IMR-90 (cell line): Measurements from ENCODE around the gene CAPN9. TPM values are rescaled to one million over a fixed set of nuclear protein-coding genes. Genes with fewer than 3 reads are reported as not detected.

Source experiments
- ATAC-seq: fragments of 200-7000 bp; cut with Tn5 transposase; 2 replicates; pipeline ENCODE4 v1.9.1; 2020; ENCODE audit warnings: low read depth, mild to moderate bottlenecking, moderate library complexity
- BruUV-seq: library from RNA; stranded (reverse); fragments of 400-500 nt; replicated peaks from 2 replicates; lab custom pipeline; 2021; lab: Mats Ljungman, UMichigan
- CTCF ChIA-PET: fragments of 300-600 bp; formaldehyde crosslinking; extraction: SDS; loops from one replicate; lab custom pipeline; 2021; ENCODE audit warnings: antibody characterized with exemption; lab: Yijun Ruan, JAX
- POLR2A ChIA-PET: fragments of 300-600 bp; sonication (Branson Sonifier 250); formaldehyde crosslinking; loops from one replicate; lab custom pipeline; 2022; ENCODE audit warnings: antibody characterized with exemption; ENCODE audit not compliant: unreplicated experiment; lab: Charles Lee
- DNase-seq: peaks from one replicate; pipeline ENCODE4 v3.0.0; 2013
- H2AFZ ChIP-seq: replicated peaks from 2 replicates; pipeline ENCODE3; 2013; ENCODE audit warnings: low read length, mild to moderate bottlenecking; ENCODE audit not compliant: poor library complexity
- H2AK5ac ChIP-seq: 2 replicates; pipeline ENCODE4 v1.6.1; 2013; ENCODE audit warnings: low read depth, low read length, inconsistent platforms
- H2AK9ac ChIP-seq: replicated peaks from 2 replicates; pipeline ENCODE3; 2013; ENCODE audit warnings: mild to moderate bottlenecking, low read depth, low read length, moderate library complexity; ENCODE audit not compliant: poor library complexity
- H2BK120ac ChIP-seq: 2 replicates; pipeline ENCODE4 v1.6.1; 2013; ENCODE audit warnings: low read depth, low read length, inconsistent platforms
- H2BK15ac ChIP-seq: 3 replicates; pipeline ENCODE4 v1.6.1; 2013; ENCODE audit warnings: low read depth, low read length, inconsistent platforms
- H2BK20ac ChIP-seq: 2 replicates; pipeline ENCODE4 v1.6.1; 2013; ENCODE audit warnings: low read depth, mild to moderate bottlenecking, inconsistent platforms, low read length, moderate library complexity
- H2BK5ac ChIP-seq: 2 replicates; pipeline ENCODE4 v1.6.1; 2013; ENCODE audit warnings: mild to moderate bottlenecking, low read depth, low read length, inconsistent platforms; ENCODE audit not compliant: poor library complexity, severe bottlenecking
- H3K14ac ChIP-seq: replicated peaks from 2 replicates; pipeline ENCODE4 v1.6.1; 2013; ENCODE audit warnings: low read depth, low read length, inconsistent platforms
- H3K18ac ChIP-seq: 2 replicates; pipeline ENCODE4 v1.6.1; 2013; ENCODE audit warnings: low read depth, low read length, control low read depth
- H3K23ac ChIP-seq: 2 replicates; pipeline ENCODE4 v1.6.1; 2013; ENCODE audit warnings: low read depth, low read length, inconsistent platforms
- H3K27ac ChIP-seq: 2 replicates; pipeline ENCODE4 v1.5.1; 2013; ENCODE audit warnings: mild to moderate bottlenecking, control low read depth, low read length; ENCODE audit not compliant: insufficient read depth
- H3K27me3 ChIP-seq: 2 replicates; pipeline ENCODE4 v1.6.1; 2013; ENCODE audit warnings: low read length; ENCODE audit not compliant: control insufficient read depth, insufficient read depth
- H3K36me3 ChIP-seq: 2 replicates; pipeline ENCODE4 v1.6.1; 2013; ENCODE audit warnings: low read length, mixed read lengths; ENCODE audit not compliant: control insufficient read depth, insufficient read depth
- H3K4ac ChIP-seq: 2 replicates; pipeline ENCODE4 v1.6.1; 2013; ENCODE audit warnings: low read depth, low read length, inconsistent platforms
- H3K4me1 ChIP-seq: 2 replicates; pipeline ENCODE4 v1.6.1; 2013; ENCODE audit warnings: low read length, mixed read lengths; ENCODE audit not compliant: control insufficient read depth, insufficient read depth
- H3K4me2 ChIP-seq: 2 replicates; pipeline ENCODE4 v1.6.1; 2013; ENCODE audit warnings: low read depth, mild to moderate bottlenecking, control low read depth, low read length, moderate library complexity
- H3K4me3 ChIP-seq: 2 replicates; pipeline ENCODE4 v1.5.1; 2013; ENCODE audit warnings: low read depth, mild to moderate bottlenecking, control low read depth, low read length, moderate library complexity; ENCODE audit not compliant: insufficient read depth
- H3K56ac ChIP-seq: 2 replicates; pipeline ENCODE4 v1.6.1; 2013; ENCODE audit warnings: low read length, inconsistent platforms; ENCODE audit not compliant: insufficient read depth; ENCODE audit errors: extremely low read depth
- H3K79me1 ChIP-seq, 2 experiments: 2 replicates each; pipeline ENCODE4 v1.6.1; 2013; ENCODE audit warnings: low read length in 2 of 2, inconsistent platforms in 1 of 2, low read depth in 1 of 2
- H3K9ac ChIP-seq: 2 replicates; pipeline ENCODE4 v1.6.1; 2013; ENCODE audit warnings: low read depth, low read length, control low read depth
- H3K9me1 ChIP-seq: 2 replicates; pipeline ENCODE4 v1.6.1; 2013; ENCODE audit warnings: low read length, inconsistent platforms; ENCODE audit not compliant: insufficient read depth
- H3K9me3 ChIP-seq: 2 replicates; pipeline ENCODE4 v1.6.1; 2013; ENCODE audit warnings: low read length; ENCODE audit not compliant: control insufficient read depth, insufficient read depth
- H4K20me1 ChIP-seq: 2 replicates; pipeline ENCODE4 v1.6.1; 2013; ENCODE audit warnings: low read length, inconsistent platforms; ENCODE audit not compliant: insufficient read depth
- H4K5ac ChIP-seq: 2 replicates; pipeline ENCODE4 v1.6.1; 2013; ENCODE audit warnings: mild to moderate bottlenecking, low read depth, low read length, control low read depth
- H4K8ac ChIP-seq, 2 experiments: 2 replicates each; pipeline ENCODE4 v1.6.1; 2013; ENCODE audit warnings: low read depth in 2 of 2, low read length in 2 of 2, control low read depth in 1 of 2, inconsistent platforms in 1 of 2
- H4K91ac ChIP-seq: 2 replicates; pipeline ENCODE4 v1.6.1; 2013; ENCODE audit warnings: low read depth, low read length, inconsistent platforms; ENCODE audit not compliant: insufficient read depth
- BHLHE40 ChIP-seq: fragments of 150-350 bp; IDR thresholded peaks from 2 replicates; pipeline ENCODE4 v1.6.1; 2016; ENCODE audit warnings: mild to moderate bottlenecking, low read depth, low read length
- CEBPB ChIP-seq: IDR thresholded peaks from 2 replicates; pipeline ENCODE4 v1.6.1; 2012; ENCODE audit warnings: low read depth, low read length, improper control_type of control experiment
- WGBS, 2 experiments: methylation state at CpG; one replicate each; pipeline versions ENCODE4 v1.1.5 to v1.1.7; 2013; ENCODE audit warnings: missing lambda C conversion rate in 2 of 2; ENCODE audit not compliant: insufficient read length in 1 of 2; ENCODE audit errors: extremely low coverage in 2 of 2; 5-methylcytosine and 5-hydroxymethylcytosine counted together
- dilution Hi-C: fragments of 300-500 bp; cut with HindIII; formaldehyde crosslinking; loops from one replicate; pipeline ENCODE4 v1.14.3; 2018; ENCODE audit warnings: low sequenced_read_pairs; ENCODE audit not compliant: unreplicated experiment
- in situ Hi-C: fragments of 300-500 bp; cut with MboI; formaldehyde crosslinking; loops from 3 replicates; pipeline ENCODE4 v1.14.3; 2019; ENCODE audit warnings: low sequenced_read_pairs, inconsistent platforms, mixed read lengths
- intact Hi-C: fragments of 100-400 bp; cut with micrococcal nuclease; formaldehyde crosslinking; loops from 2 replicates; pipeline ENCODE4 v1.10.0; 2022
- polyA plus RNA-seq, 3 experiments: library from polyadenylated mRNA; depleted of rRNA; stranded (reverse); fragments of >200 nt; gene quantifications; 2 replicates each; pipeline ENCODE4 v1.2.3, GENCODE V29; 2012; ENCODE audit warnings: low replicate concordance in 1 of 3
- total RNA-seq: library from RNA; depleted of rRNA; stranded (reverse); fragments of >200 nt; gene quantifications from 2 replicates; pipeline ENCODE4 v1.2.3, GENCODE V29; 2012

Gene CAPN9
- total and polyA plus RNA-seq, 2 of the 4 experiments (the other 2 are of a cell fraction), result not detected

DNA sequence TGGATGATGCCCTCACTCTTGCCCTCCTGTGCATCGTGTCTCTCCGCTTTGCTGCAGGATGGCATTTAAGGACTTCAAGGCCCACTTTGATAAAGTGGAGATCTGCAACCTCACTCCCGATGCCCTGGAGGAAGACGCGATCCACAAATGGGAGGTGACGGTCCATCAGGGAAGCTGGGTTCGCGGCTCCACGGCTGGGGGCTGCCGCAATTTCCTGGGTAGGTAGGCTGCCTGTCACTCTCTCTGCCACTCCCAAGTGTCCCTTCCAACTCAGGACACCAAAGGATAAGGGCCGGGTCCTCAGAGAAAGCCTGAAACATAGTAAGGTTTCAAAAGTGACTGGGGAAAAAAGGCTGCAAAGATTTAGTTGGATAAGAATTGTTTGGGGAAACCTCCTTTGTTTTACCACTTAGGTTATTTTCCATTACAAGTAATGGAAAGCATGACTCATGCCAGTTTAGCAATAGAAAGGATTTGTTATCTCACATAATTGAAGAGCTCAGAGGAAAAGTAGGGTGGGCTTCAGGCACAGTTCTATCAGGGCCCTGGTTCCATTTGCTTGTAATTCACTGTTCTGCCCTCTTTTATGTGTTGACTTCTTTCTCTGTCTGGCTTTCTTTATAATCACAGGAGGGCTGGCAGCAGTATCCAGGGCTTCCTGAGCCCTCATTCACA is 31.9 kb downstream of the CAPN9 start:
- Histone ChIP-seq H3K4me3 (no peak overlapping the region), H3K27ac (no peak overlapping the region), H3K79me1 (no peaks in the 10 kb centered on the region), H4K91ac (no peak overlapping the region), H3K4ac (no peak overlapping the region), H3K4me2 (no peak overlapping the region), H2BK20ac (no peak overlapping the region), H3K14ac (no peak overlapping the region), H2BK5ac (no peak overlapping the region), H3K18ac (no peak overlapping the region), H3K23ac (no peak overlapping the region), H3K9me3 (no peaks in the 10 kb centered on the region), H3K9me1 (no peaks in the 10 kb centered on the region), H4K20me1 (no peaks in the 10 kb centered on the region), H3K4me1 (no peaks in the 10 kb centered on the region; the same call in 1 of the 2 replicates), H4K5ac (no peak overlapping the region), H2AK9ac (no peak overlapping the region), H3K27me3 (peaks cover 11% of the 10 kb centered on the region), H4K8ac (no peak overlapping the region), H3K9ac (no peak overlapping the region), H3K56ac (no peak overlapping the region), H2AFZ (no peak overlapping the region), H2AK5ac (no peak overlapping the region), H3K36me3 (no peaks in the 10 kb centered on the region), H2BK120ac (no peak overlapping the region), H2BK15ac (no peak overlapping the region)
- peak; percentile 28 for DNase-seq
- peak; percentile 54 for TF ChIP-seq CEBPB
- no peak for TF ChIP-seq BHLHE40
- no CpG with 5 or more reads among the region's 11 CpGs for WGBS, 2 experiments
- in situ Hi-C loops (loop anchor here (10.0 kb wide), 1 partner anchor 134 kb away; the partner anchor contains the start of gene COG2), dilution Hi-C loops (no loop called here), intact Hi-C loops (loop anchor here (10.0 kb wide), 1 partner anchor 354 kb away; the partner anchor contains the start of gene PGBD5)
- no TSS peak for BruUV-seq
- CTCF ChIA-PET, result no interaction called here
- no peak for ATAC-seq
- POLR2A ChIA-PET, result no interaction called here
